Calu3 (cell line): ENCODE results near the gene BPI. TPM values are rescaled to one million over a fixed set of nuclear protein-coding genes. Genes with fewer than 3 reads are reported as not detected.
"Not testable (repeated sequence)": the region's sequence is repeated elsewhere in the genome, so short reads cannot be mapped to it uniquely, and the experiment has no call there.

Experiments used
- BruUV-seq: library from RNA; stranded (reverse); fragments of 400-500 nt; replicated peaks from 2 replicates; lab custom pipeline; 2021; lab: Mats Ljungman, UMichigan
- CTCF ChIA-PET: fragments of 300-600 bp; sonication (Branson Sonifier 250); formaldehyde crosslinking; loops from one replicate; lab custom pipeline; 2022; ENCODE audit warnings: antibody characterized with exemption; lab: Charles Lee
- DNase-seq: peaks from one replicate; pipeline ENCODE4 v3.0.0; 2022
- H3K27ac Mint-ChIP-seq: one replicate; pipeline ENCODE4 v1.8.0; 2022; ENCODE audit warnings: mixed read lengths; ENCODE audit not compliant: unreplicated experiment
- H3K27me3 Mint-ChIP-seq: one replicate; pipeline ENCODE4 v1.8.0; 2022; ENCODE audit warnings: mixed read lengths; ENCODE audit not compliant: unreplicated experiment
- H3K36me3 Mint-ChIP-seq: one replicate; pipeline ENCODE4 v1.8.0; 2022; ENCODE audit warnings: mild to moderate bottlenecking, moderate library complexity, mixed read lengths; ENCODE audit not compliant: insufficient read depth, unreplicated experiment
- H3K4me1 Mint-ChIP-seq: one replicate; pipeline ENCODE4 v1.8.0; 2022; ENCODE audit warnings: mild to moderate bottlenecking, low read depth, mixed read lengths; ENCODE audit not compliant: unreplicated experiment
- H3K4me3 Mint-ChIP-seq: one replicate; pipeline ENCODE4 v1.8.0; 2022; ENCODE audit warnings: mild to moderate bottlenecking, low read depth, moderate library complexity, mixed read lengths; ENCODE audit not compliant: unreplicated experiment
- H3K9me3 Mint-ChIP-seq: one replicate; pipeline ENCODE4 v1.8.0; 2022; ENCODE audit warnings: low read depth, mixed read lengths; ENCODE audit not compliant: unreplicated experiment
- CTCF ChIP-seq: fragments of 200-600 bp; IDR thresholded peaks from one replicate; pipeline ENCODE4 v1.8.0; 2022; ENCODE audit warnings: antibody characterized with exemption; ENCODE audit not compliant: unreplicated experiment
- intact Hi-C: fragments of 100-400 bp; cut with micrococcal nuclease; formaldehyde crosslinking; loops from one replicate; pipeline ENCODE4 v1.10.0; 2022; ENCODE audit not compliant: unreplicated experiment
- total RNA-seq: library from RNA; stranded (reverse); gene quantifications from 2 replicates; pipeline ENCODE4 v1.2.3, GENCODE V29; 2022

BPI gene
- total RNA-seq, 1 experiment from 2014 or later = not detected

- Mint-ChIP-seq H3K9me3 (peaks cover 10% of the 10 kb centered on the region), H3K36me3 (no peaks in the 10 kb centered on the region), H3K27ac (no peak overlapping the region), H3K27me3 (no peaks in the 10 kb centered on the region), H3K4me3 (no peak overlapping the region), H3K4me1 (peaks cover 34% of the 10 kb centered on the region)
- DNase-seq = no peak
- no peak for TF ChIP-seq CTCF
- CTCF ChIA-PET = interaction anchor here (0.7 to 1.1 kb wide), 3 partner anchors 9 to 244 kb away, joined by 3 to 4 read pairs (median 3); partner anchors contain the start of gene TTI1
- BruUV-seq = no TSS peak
- intact Hi-C loops = no loop called here
These were observed 26.7 kb upstream of the BPI start for GRCh38 chr20:38277285-38277684.

GRCh38 chr20:38277691-38278090 is 26.3 kb upstream of the BPI start:
- H3K27me3 Mint-ChIP-seq = no peaks in the 10 kb centered on the region
- no peak for DNase-seq
- no peak overlapping the region for H3K27ac Mint-ChIP-seq
- no TSS peak for BruUV-seq
- no peak for TF ChIP-seq CTCF
- intact Hi-C loops = no loop called here
- H3K4me3 Mint-ChIP-seq = no peak overlapping the region
- no peaks in the 10 kb centered on the region for H3K36me3 Mint-ChIP-seq
- H3K4me1 Mint-ChIP-seq = peaks cover 30% of the 10 kb centered on the region
- CTCF ChIA-PET = interaction anchor here (0.7 kb wide), 1 partner anchor 47 kb away, joined by 3 read pairs; no protein-coding TSS in a partner anchor
- H3K9me3 Mint-ChIP-seq = peaks cover 10% of the 10 kb centered on the region

GRCh38 chr20:38278131-38278530 is 25.8 kb upstream of the BPI start:
- H3K4me1 Mint-ChIP-seq = peaks cover 26% of the 10 kb centered on the region
- no peak for DNase-seq
- no peaks in the 10 kb centered on the region for H3K36me3 Mint-ChIP-seq
- CTCF ChIA-PET = no interaction called here
- TF ChIP-seq CTCF = no peak
- H3K4me3 Mint-ChIP-seq = no peak overlapping the region
- no TSS peak for BruUV-seq
- H3K27me3 Mint-ChIP-seq = no peaks in the 10 kb centered on the region
- H3K27ac Mint-ChIP-seq = no peak overlapping the region
- intact Hi-C loops = no loop called here
- H3K9me3 Mint-ChIP-seq = peaks cover 10% of the 10 kb centered on the region

- no peak overlapping the region for H3K4me3 Mint-ChIP-seq
- peaks cover 26% of the 10 kb centered on the region for H3K4me1 Mint-ChIP-seq
- H3K9me3 Mint-ChIP-seq = peaks cover 10% of the 10 kb centered on the region
- H3K27me3 Mint-ChIP-seq = no peaks in the 10 kb centered on the region
- no TSS peak for BruUV-seq
- DNase-seq = no peak
- intact Hi-C loops = no loop called here
- CTCF ChIA-PET = no interaction called here
- H3K36me3 Mint-ChIP-seq = no peaks in the 10 kb centered on the region
- no peak for TF ChIP-seq CTCF
- H3K27ac Mint-ChIP-seq = no peak overlapping the region
These were observed 25.2 kb upstream of the BPI start for GRCh38 chr20:38278763-38279162.

GRCh38 chr20:38281176-38281915 is 22.6 kb upstream of the BPI start:
- H3K27me3 Mint-ChIP-seq, CTCF ChIA-PET, H3K9me3 Mint-ChIP-seq, intact Hi-C loops, DNase-seq, H3K4me3 Mint-ChIP-seq, H3K36me3 Mint-ChIP-seq, H3K27ac Mint-ChIP-seq, BruUV-seq: not testable (repeated sequence)
- peaks cover 19% of the 10 kb centered on the region for H3K4me1 Mint-ChIP-seq
